ENCODE data around the gene IL13RA2. TPM values are rescaled to one million over a fixed set of nuclear protein-coding genes. Genes with fewer than 3 reads are reported as not detected.

The IL13RA2 gene
- total RNA-seq, 1 experiment from 2014 or later, result 0.28 TPM

DNA sequence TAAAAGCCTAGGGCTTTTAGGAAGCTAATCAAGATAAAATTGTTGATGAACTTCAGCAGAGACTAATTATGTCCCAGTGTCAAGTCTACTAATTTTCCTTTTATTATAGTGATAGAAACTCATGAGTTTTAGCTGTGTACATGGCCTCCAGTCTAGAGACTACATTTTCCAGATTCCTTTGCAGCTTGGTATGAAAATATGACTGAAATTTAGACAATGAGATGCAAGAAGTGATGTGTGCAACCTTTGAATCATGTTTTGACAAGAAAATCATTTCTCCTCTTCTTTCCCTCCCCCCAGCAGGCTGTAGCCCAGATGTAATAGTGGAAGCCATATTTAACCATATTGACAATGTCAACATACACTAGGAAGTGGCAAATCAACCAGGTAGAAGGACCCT lies 30.3 kb upstream of the IL13RA2 start:
- Histone ChIP-seq H3K4me3 (ENCODE audit: low read depth, low read length, poor library complexity, severe bottlenecking) (no peak overlapping the region), H3K36me3 (ENCODE audit: insufficient read depth, low read length, poor library complexity, severe bottlenecking) (no peaks in the 10 kb centered on the region), H3K9me3 (ENCODE audit: low read depth, low read length, poor library complexity, severe bottlenecking) (no peaks in the 10 kb centered on the region), H3K4me1 (ENCODE audit: insufficient read depth, low read length, poor library complexity, severe bottlenecking) (no peaks in the 10 kb centered on the region), H3K27me3 (replicated peaks; ENCODE audit: insufficient read depth, low read depth, low read length, poor library complexity) (peaks cover 8% of the 10 kb centered on the region), H3K27ac (ENCODE audit: low read depth, low read length, poor library complexity, severe bottlenecking) (no peak overlapping the region)
- intact Hi-C loops (cut with micrococcal nuclease; ENCODE audit: unreplicated experiment), result no loop called here
- TF ChIP-seq, protein P1, sequence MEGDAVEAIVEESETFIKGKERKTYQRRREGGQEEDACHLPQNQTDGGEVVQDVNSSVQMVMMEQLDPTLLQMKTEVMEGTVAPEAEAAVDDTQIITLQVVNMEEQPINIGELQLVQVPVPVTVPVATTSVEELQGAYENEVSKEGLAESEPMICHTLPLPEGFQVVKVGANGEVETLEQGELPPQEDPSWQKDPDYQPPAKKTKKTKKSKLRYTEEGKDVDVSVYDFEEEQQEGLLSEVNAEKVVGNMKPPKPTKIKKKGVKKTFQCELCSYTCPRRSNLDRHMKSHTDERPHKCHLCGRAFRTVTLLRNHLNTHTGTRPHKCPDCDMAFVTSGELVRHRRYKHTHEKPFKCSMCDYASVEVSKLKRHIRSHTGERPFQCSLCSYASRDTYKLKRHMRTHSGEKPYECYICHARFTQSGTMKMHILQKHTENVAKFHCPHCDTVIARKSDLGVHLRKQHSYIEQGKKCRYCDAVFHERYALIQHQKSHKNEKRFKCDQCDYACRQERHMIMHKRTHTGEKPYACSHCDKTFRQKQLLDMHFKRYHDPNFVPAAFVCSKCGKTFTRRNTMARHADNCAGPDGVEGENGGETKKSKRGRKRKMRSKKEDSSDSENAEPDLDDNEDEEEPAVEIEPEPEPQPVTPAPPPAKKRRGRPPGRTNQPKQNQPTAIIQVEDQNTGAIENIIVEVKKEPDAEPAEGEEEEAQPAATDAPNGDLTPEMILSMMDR (conservative IDR thresholded peaks at IDR 0.05; ENCODE audit: low read depth, low read length), result no peak
- TF ChIP-seq EZH2 (IDR thresholded peaks at IDR 0.05; ENCODE audit: borderline replicate concordance, low read depth, low read length, poor library complexity, severe bottlenecking), result no peak
- CTCF ChIA-PET, result no interaction called here
- no peak for DNase-seq (ENCODE audit: low spot score)
- BruUV-seq (replicated peaks), result no TSS peak
- POLR2A ChIA-PET (ENCODE audit: low non-redundant PET), result no interaction called here

DNA sequence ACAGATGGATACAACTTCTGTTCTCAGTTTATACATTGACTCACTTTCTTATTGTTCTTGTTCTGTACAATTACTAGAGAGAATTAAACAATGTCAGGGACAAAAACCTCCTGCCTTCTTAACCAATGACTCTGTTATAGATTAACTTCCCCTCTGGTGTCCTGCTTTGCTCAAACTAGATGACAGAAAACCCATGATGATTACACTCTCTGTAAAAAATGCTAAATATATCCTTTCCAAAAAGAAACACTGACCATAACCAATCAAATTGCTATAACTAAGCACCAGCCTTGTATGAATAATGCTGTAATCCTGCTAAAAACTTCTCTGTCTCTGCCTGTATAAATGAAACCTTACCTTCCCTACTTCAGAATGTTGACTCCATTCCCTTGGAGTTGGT lies 29.8 kb upstream of the IL13RA2 start:
- intact Hi-C loops (cut with micrococcal nuclease; ENCODE audit: unreplicated experiment), result no loop called here
- CTCF ChIA-PET, result no interaction called here
- no peak for DNase-seq (ENCODE audit: low spot score)

DNA sequence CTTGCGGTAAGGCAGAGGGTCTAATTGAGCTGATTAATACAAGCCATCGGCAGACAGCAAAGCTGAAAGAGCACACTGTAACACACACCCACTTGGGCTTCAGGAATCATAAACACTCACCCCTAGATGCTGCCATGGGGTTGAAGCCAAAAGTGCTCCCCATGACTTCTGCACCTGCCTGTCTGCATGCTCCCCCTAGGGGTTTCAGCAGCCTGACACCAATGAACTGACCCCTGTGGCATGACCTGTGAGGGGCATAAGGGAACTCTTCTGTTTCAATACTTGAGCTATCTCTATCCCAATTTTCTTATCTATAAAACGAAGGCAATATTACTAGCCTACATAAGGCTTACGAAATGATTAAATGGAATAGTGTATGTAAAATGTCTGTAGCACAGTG lies 23.0 kb upstream of the IL13RA2 start:
- H3K9me3 ChIP-seq (ENCODE audit: low read depth, low read length, poor library complexity, severe bottlenecking), result no peaks in the 10 kb centered on the region
- intact Hi-C loops (cut with micrococcal nuclease; ENCODE audit: unreplicated experiment), result no loop called here
- ChIA-PET POLR2A (ENCODE audit: low non-redundant PET) (no interaction called here), CTCF (no interaction called here)
- H3K36me3 ChIP-seq (ENCODE audit: insufficient read depth, low read length, poor library complexity, severe bottlenecking), result no peaks in the 10 kb centered on the region
- no peaks in the 10 kb centered on the region for H3K4me1 ChIP-seq (ENCODE audit: insufficient read depth, low read length, poor library complexity, severe bottlenecking)
- H3K4me3 ChIP-seq (ENCODE audit: low read depth, low read length, poor library complexity, severe bottlenecking), result no peak overlapping the region
- DNase-seq (ENCODE audit: low spot score), result no peak
- no TSS peak for BruUV-seq (replicated peaks)
- no peak overlapping the region for H3K27ac ChIP-seq (ENCODE audit: low read depth, low read length, poor library complexity, severe bottlenecking)
- TF ChIP-seq EZH2 (IDR thresholded peaks at IDR 0.05; ENCODE audit: borderline replicate concordance, low read depth, low read length, poor library complexity, severe bottlenecking), result no peak
- TF ChIP-seq, protein P1 (conservative IDR thresholded peaks at IDR 0.05; ENCODE audit: low read depth, low read length), result no peak
- H3K27me3 ChIP-seq (replicated peaks; ENCODE audit: insufficient read depth, low read depth, low read length, poor library complexity), result peaks cover 4% of the 10 kb centered on the region

More for the DNA sequence above, 29.8 kb upstream of the IL13RA2 start:
- H3K36me3 ChIP-seq (ENCODE audit: insufficient read depth, low read length, poor library complexity, severe bottlenecking), result no peaks in the 10 kb centered on the region
- no peak overlapping the region for H3K27ac ChIP-seq (ENCODE audit: low read depth, low read length, poor library complexity, severe bottlenecking)
- H3K4me3 ChIP-seq (ENCODE audit: low read depth, low read length, poor library complexity, severe bottlenecking), result no peak overlapping the region
- peaks cover 8% of the 10 kb centered on the region for H3K27me3 ChIP-seq (replicated peaks; ENCODE audit: insufficient read depth, low read depth, low read length, poor library complexity)
- TF ChIP-seq EZH2 (IDR thresholded peaks at IDR 0.05; ENCODE audit: borderline replicate concordance, low read depth, low read length, poor library complexity, severe bottlenecking), result no peak
- TF ChIP-seq, protein P1 (conservative IDR thresholded peaks at IDR 0.05; ENCODE audit: low read depth, low read length), result no peak
- no TSS peak for BruUV-seq (replicated peaks)
- POLR2A ChIA-PET (ENCODE audit: low non-redundant PET), result no interaction called here
- no peaks in the 10 kb centered on the region for H3K9me3 ChIP-seq (ENCODE audit: low read depth, low read length, poor library complexity, severe bottlenecking)
- H3K4me1 ChIP-seq (ENCODE audit: insufficient read depth, low read length, poor library complexity, severe bottlenecking), result no peaks in the 10 kb centered on the region
